NCI-H1092 treated with DMSO at 0.1 percent for 48 hours (cell line): ENCODE data around the gene ATG5.

Experiments
- DNase-seq: peaks from one replicate; lab custom pipeline; 2025; lab: John Stamatoyannopoulos, UW

Gene ATG5

GRCh38 chr6:106178900-106179299 is 146.7 kb downstream of the ATG5 start:
- no peak for DNase-seq

GRCh38 chr6:106177786-106178185 is 147.8 kb downstream of the ATG5 start:
- DNase-seq, result no peak

DNA sequence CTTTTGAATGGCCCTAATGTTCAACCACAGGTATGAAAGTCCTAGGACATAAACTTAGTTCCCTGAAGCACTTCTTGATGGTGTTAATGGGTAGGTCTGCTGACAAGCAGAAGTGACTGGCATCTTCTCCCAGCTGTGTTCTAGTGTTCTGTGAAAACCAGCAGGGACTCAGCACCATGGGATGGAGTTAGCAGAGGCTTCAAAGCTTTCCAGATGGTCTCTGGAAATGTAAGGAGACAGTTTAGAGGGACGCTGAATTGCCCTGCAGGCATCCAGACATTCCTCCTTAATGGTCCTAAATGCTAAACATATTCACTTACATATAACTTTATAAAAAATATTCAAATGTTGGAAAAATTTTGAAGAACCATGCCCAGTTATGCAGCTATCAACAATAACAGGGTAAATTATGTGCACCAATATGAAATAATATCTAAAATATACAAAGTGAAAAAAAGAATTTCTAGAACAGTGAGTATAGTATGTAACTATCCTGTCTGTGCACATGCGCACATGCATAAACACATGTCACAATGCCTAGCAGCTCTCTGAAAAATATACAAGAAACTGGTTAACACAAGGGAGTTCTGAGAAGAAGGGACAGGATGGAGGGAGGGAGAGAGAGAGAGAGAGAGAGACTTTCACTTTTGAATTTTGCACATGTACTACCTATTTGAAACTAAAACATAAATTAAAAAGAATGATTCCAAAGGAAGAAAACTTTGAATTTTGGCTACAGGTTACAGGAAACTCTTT is 152.3 kb downstream of the ATG5 start:
- DNase-seq, result no peak

DNA sequence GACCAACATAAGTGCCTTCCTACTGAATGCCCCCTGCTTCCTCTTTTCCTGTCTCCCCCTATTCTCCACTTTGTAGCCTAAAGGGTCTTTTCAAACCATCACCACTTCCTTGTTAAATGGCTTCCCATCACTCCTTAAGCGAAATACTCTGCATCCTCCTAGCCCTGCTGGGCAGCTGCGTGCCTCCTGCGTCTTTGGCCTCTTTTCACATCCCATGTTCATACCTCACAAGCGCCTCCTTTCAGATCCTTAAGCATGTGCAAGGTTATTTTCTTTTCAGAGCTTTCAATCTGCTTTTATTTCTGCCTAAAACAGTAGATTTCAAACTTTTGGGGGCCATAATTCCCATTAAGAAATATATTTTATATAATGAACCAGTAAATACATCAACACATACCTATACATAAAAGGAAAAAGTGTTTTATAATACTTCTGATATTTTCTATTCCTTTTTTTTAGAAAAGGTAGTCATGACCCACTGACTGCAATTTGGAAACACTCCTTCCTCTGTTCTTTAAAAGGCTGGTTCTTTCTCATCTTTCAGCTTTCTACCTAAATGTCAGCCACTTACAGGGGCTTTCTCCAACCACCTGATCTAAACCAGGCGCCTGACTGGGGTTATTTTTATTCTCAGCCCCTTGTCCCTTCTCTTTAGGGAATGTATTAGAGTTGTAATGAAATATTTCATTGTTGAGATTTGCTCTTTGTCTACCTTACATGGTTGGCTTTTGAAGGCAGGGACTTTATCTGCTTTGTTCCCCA is 155.3 kb downstream of the ATG5 start:
- no peak for DNase-seq

GRCh38 chr6:106169517-106169916 is 156.0 kb downstream of the ATG5 start:
- DNase-seq, result no peak

DNA sequence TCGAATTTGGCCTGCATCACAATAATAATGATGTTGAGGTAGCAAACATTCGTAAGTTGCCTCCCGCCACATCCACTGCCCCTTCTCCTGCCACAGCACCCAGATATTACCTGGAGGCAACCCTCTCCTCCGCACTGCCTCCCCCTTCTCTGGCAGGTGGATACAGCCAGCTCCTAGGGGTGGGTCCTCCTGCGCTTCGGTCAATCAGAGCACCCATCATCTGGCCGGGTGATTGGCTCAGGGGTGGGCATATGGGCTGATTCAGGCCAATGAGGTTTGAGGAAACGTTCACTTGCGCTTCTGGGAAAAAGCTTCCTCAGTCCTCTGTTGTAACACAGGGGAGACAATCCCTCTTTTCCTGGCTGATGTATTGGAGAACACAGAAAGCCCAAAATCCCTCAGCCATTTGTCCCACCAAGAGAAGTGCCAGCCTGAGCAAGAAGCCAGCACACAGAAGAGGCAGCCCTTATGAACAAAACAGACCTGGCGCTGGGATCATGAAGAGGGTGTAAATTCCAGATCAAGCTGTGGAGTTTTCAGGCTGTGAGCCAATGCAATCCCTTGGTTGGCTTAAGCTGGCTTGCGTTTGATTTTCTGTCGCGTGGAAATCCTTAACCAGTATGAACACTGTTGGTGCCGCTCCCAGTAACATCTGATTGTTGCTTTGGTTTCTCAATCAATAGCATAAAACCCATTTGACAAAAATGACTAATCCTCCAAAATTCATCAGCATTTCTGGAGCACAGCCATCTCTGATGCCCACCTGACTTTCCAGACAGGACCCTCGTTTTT is 157.3 kb downstream of the ATG5 start:
- DNase-seq, result no peak

- no peak for DNase-seq
Observed at GRCh38 chr6:106167096-106167814, 158.3 kb downstream of the ATG5 start.

DNA sequence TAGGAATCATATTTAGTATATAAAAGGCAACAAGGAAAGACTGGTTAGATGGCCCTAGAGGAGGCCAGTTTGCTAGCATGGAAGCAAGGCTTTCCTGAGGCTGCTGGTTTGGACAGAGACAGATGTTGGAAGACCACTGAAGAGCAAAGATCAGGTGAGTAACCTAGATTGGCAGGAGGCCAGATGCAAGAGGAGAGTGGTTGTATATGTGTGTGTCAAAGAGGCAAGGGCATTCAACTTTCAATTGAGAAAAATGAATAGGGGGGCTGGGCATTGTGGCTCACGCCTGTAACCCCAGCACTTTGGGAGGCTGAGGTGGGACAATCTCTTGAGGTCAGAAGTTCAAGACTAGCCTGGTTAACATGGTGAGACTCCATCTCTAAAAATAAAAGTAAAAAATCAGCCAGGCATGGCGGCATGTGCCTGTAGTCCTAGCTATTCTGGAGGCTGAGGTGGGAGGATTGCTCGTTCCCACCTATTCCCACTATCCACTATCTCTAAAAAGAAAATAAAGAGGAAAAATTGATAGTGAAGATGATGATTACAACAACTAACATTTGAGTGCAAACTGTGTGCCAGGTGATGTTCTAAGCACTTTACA is 159.6 kb downstream of the ATG5 start:
- no peak for DNase-seq

- DNase-seq, result no peak
Observed at GRCh38 chr6:106163966-106164877, 161.3 kb downstream of the ATG5 start.

GRCh38 chr6:106163446-106163965 is 162.1 kb downstream of the ATG5 start:
- DNase-seq, result no peak

DNA sequence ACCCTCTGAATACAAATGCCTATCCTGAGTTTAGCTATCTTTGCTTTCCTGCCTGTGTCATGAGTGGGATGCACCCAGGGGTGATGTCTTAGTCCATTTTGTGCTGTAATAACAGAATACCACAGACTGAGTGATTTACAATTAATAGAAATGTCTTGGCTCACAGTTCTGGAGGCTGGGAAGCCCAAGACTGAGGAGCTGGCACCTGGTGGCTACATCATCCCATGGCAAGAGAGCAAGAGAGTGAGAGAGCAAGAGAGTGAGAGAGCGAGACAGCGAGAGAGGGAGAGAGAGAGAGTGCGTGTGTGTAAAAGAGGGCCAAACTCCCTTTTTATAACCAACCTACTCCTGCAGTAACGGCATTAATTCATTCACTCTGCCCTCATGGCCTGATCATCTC is 162.6 kb downstream of the ATG5 start:
- no peak for DNase-seq

- DNase-seq, result no peak
Observed at GRCh38 chr6:106161893-106162292, 163.7 kb downstream of the ATG5 start.

DNA sequence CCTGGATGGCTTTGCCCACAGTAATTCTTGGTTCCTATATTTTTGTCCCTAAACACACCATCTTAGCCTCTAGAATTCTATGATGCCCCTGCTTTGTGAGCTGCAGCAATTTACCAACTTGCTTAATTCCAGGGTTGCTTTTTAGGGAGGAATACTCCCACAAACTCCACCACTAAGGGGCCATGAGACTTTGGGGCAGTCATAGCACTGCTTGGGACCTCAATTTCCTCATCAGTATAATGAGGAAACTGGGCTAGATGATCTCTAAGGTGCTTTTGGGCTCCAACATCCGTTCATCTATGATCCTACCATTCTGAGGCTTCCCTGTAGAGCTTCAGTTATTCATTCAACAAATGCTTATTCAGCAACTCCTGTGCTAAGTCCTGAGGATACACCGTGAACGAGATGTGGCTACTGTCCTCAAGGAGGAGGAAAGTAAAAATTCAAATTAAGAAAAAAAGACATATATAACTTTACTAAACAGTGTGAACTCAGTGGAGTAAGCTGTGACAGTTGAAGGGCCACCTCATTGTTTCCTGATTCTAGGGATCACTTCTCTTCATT is 164.2 kb downstream of the ATG5 start:
- no peak for DNase-seq

GRCh38 chr6:106160189-106160588 is 165.4 kb downstream of the ATG5 start:
- DNase-seq, result no peak

DNA sequence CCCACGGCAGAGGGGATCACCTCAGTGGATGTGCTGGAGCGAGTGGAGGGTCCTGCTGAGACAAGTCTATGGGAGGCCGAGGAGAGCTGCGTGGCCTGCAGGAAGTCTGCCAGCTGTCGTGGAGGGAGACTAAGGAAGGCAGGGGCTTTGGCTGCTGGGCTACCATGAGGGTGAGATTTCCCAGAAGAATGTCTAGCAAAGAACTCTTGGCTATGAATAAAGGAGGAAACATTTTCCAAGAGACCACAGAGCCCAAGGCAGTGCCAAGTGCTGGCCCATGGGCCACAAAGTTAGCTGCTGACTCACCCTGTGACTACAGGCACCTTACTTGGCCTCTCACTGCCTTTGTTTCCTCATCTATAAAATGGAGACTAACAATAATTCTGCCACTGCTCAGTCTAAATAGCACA is 166.0 kb downstream of the ATG5 start:
- DNase-seq, result no peak

DNA sequence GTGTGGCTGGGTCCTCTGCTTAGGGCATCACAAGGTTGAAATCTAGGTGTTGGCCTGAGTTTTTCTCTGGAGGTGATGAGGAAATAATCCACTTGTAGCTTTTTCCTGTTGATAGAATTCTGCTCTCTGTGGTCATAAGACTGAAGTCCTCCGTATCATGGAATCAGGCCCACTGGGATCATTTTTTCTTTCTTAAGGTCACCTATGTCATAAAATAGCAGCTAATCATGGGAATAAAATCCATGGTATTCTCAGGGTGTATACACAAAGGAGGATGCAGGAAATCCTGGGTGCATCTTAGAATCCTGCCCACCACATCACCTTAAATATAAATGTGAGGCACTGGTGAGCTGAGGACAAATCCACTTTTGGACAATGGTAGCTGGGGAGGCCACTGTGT is 166.7 kb downstream of the ATG5 start:
- no peak for DNase-seq

DNA sequence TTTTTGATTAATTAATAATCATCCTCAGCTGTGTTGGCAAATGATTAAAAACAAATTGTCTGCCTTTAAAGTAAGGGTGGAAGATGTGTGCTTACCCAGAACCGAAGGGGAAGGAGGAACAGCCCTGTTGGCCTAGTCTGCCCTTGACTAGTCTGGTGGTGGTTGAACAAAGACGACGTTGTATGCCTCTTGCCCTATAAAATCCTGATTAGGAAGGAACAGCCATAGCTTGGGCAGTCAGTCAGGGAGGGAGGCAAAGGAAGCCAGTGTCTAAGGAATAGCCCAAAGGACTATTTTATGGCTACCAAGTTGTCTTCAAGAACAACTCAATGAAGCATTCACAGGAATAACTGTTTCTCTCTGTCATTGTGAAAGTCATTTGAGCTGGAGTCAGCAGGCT is 168.7 kb downstream of the ATG5 start:
- DNase-seq, result no peak

GRCh38 chr6:106156413-106156812 is 169.1 kb downstream of the ATG5 start:
- DNase-seq, result no peak

DNA sequence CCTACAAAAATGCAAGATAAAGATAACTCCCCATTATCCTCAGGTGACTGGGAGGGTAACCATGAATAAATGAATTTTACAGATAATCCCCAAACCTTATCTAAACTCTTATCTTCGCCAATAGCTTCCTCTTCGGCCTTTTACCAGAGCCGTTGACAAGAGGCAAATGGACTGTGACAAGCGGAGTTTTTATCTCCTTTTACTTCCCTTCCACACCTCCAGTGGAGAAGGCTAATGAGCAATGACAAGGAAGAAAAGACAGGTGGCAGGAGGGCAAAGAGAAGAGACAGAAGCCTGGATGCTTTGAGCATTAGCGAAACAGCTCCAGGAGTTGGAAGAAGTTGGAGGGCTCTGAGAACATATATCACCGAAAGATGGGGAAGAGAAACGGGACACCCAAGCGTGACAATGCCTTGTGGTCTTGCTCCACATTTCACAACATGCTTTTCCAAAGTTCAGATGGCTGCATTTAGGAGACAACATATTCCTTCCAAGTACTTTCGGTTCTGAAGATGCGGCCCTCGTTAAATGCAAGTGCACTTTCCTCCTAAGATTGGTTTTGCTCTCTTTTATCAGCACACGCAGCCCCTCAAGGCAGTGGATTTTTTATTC is 170.2 kb downstream of the ATG5 start:
- no peak for DNase-seq

GRCh38 chr6:106154326-106154725 is 171.2 kb downstream of the ATG5 start:
- no peak for DNase-seq
